ENCODE measurements around the gene ST8SIA1. TPM values are rescaled to one million over a fixed set of nuclear protein-coding genes. Genes with fewer than 3 reads are reported as not detected.

The ST8SIA1 gene
- total RNA-seq, 6 donors from 2014 or later, result 1.4 to 10.5 (median 4.1) TPM

GRCh38 chr12:22287776-22288621, 46.5 kb downstream of the ST8SIA1 start:
- Histone ChIP-seq H3K36me3 (no peaks in the 10 kb centered on the region), H3K27ac (no peak overlapping the region), H3K27me3 (no peaks in the 10 kb centered on the region), H3K9me3 (no peaks in the 10 kb centered on the region), H3K4me3 (no peak overlapping the region), H3K4me1 (no peaks in the 10 kb centered on the region)
- DNase-seq (peak in 1 of 2 donors; percentile 6), ATAC-seq (ENCODE audit: low FRiP score in 2 of 2) (peak in 1 of 2 donors; percentile 59)
- 23 to 25% methylated on average over 11 of the region's 11 CpGs for WGBS, 2 donors
- no peak for TF ChIP-seq POLR2A (IDR thresholded peaks at IDR 0.05)
- no peak for TF ChIP-seq POLR2AphosphoS5 (IDR thresholded peaks at IDR 0.05)
- no peak for TF ChIP-seq CTCF (IDR thresholded peaks at IDR 0.05)
- TF ChIP-seq EP300 (IDR thresholded peaks at IDR 0.05), result no peak

GRCh38 chr12:22287101-22287500, 47.4 kb downstream of the ST8SIA1 start:
- no peak overlapping the region for H3K4me3 ChIP-seq
- no peak for TF ChIP-seq POLR2A (IDR thresholded peaks at IDR 0.05)
- no peak for TF ChIP-seq POLR2AphosphoS5 (IDR thresholded peaks at IDR 0.05)
- no peak for TF ChIP-seq EP300 (IDR thresholded peaks at IDR 0.05)
- no peak for TF ChIP-seq CTCF (IDR thresholded peaks at IDR 0.05)
- WGBS, 2 donors, result 85 to 92% methylated on average over 3 of the region's 3 CpGs
- no peaks in the 10 kb centered on the region for H3K36me3 ChIP-seq
- H3K4me1 ChIP-seq, result no peaks in the 10 kb centered on the region
- H3K9me3 ChIP-seq, result no peaks in the 10 kb centered on the region
- H3K27ac ChIP-seq, result no peak overlapping the region
- ATAC-seq (ENCODE audit: low FRiP score in 2 of 2), result no peak
- H3K27me3 ChIP-seq, result no peaks in the 10 kb centered on the region
- no peak for DNase-seq

- Histone ChIP-seq H3K36me3 (no peaks in the 10 kb centered on the region), H3K27ac (no peak overlapping the region), H3K4me1 (no peaks in the 10 kb centered on the region), H3K9me3 (no peaks in the 10 kb centered on the region), H3K4me3 (no peak overlapping the region), H3K27me3 (no peaks in the 10 kb centered on the region)
- ATAC-seq (ENCODE audit: low FRiP score in 2 of 2), result peak in 1 of 2 donors; percentile 32
- TF ChIP-seq EP300 (IDR thresholded peaks at IDR 0.05), result no peak
- TF ChIP-seq POLR2AphosphoS5 (IDR thresholded peaks at IDR 0.05), result no peak
- no peak for TF ChIP-seq POLR2A (IDR thresholded peaks at IDR 0.05)
- TF ChIP-seq CTCF (IDR thresholded peaks at IDR 0.05), result no peak
- DNase-seq, result no peak
Observed at GRCh38 chr12:22286569-22286968, 47.9 kb downstream of the ST8SIA1 start.

GRCh38 chr12:22285846-22286245, 48.7 kb downstream of the ST8SIA1 start:
- TF ChIP-seq POLR2A (IDR thresholded peaks at IDR 0.05) (no peak), CTCF (IDR thresholded peaks at IDR 0.05) (no peak), POLR2AphosphoS5 (IDR thresholded peaks at IDR 0.05) (no peak), EP300 (IDR thresholded peaks at IDR 0.05) (no peak)
- Histone ChIP-seq H3K27me3 (no peaks in the 10 kb centered on the region), H3K4me3 (no peak overlapping the region), H3K9me3 (no peaks in the 10 kb centered on the region), H3K27ac (no peak overlapping the region), H3K36me3 (no peaks in the 10 kb centered on the region), H3K4me1 (no peaks in the 10 kb centered on the region)
- ATAC-seq (ENCODE audit: low FRiP score in 2 of 2), result no peak
- no peak for DNase-seq
- WGBS, 2 donors, result 48 to 55% methylated on average over 1 of the region's 1 CpG

- TF ChIP-seq EP300 (IDR thresholded peaks at IDR 0.05) (no peak), POLR2A (IDR thresholded peaks at IDR 0.05) (no peak), CTCF (IDR thresholded peaks at IDR 0.05) (no peak), POLR2AphosphoS5 (IDR thresholded peaks at IDR 0.05) (no peak)
- ATAC-seq (ENCODE audit: low FRiP score in 2 of 2), result no peak
- H3K36me3 ChIP-seq, result no peaks in the 10 kb centered on the region
- H3K27ac ChIP-seq, result no peak overlapping the region
- H3K4me1 ChIP-seq, result no peaks in the 10 kb centered on the region
- no peaks in the 10 kb centered on the region for H3K9me3 ChIP-seq
- no peak overlapping the region for H3K4me3 ChIP-seq
- DNase-seq, result no peak
- 67 to 75% methylated on average over 1 of the region's 1 CpG for WGBS, 2 donors
- no peaks in the 10 kb centered on the region for H3K27me3 ChIP-seq
Observed at GRCh38 chr12:22284871-22285270, 49.6 kb downstream of the ST8SIA1 start.
